A549 (cell line): ENCODE data around the gene SERPINI1.

Experiments used
- CTCF ChIP-seq: fragments of >200 bp; sonication (Bioruptor Twin); formaldehyde crosslinking; IDR thresholded peaks from 3 replicates; pipeline ENCODE4 v1.5.1; 2016
- GATA3 ChIP-seq: IDR thresholded peaks from 2 replicates; pipeline ENCODE4 v1.6.1; 2012; ENCODE audit warnings: borderline replicate concordance
- HOXA7 ChIP-seq: fragments of 250-450 bp; sonication (Bioruptor Pico); IDR thresholded peaks from 2 replicates; pipeline ENCODE4 v1.5.0; 2020; ENCODE audit warnings: mild to moderate bottlenecking, moderate library complexity
- MAFK ChIP-seq: fragments of 450-650 bp; IDR thresholded peaks from 2 replicates; pipeline ENCODE4 v1.6.1; 2014; ENCODE audit not compliant: partially characterized antibody

- TF ChIP-seq MAFK (no peak), CTCF (no peak), GATA3 (no peak), HOXA7 (CRISPR knock-in tag) (no peak)
Observed at GRCh38 chr3:167712445-167712844, 23.1 kb upstream of the SERPINI1 start.
